GM21447 (cell line): Measurements from ENCODE around the gene CCDC12.
"Not testable (repeated sequence)": the region's sequence is repeated elsewhere in the genome, so short reads cannot be mapped to it uniquely, and the experiment has no call there.

ENCODE experiments used
- ATAC-seq: cut with Tn5 transposase; IDR thresholded peaks from one replicate; pipeline ENCODE4 v1.9.1; 2021; ENCODE audit not compliant: unreplicated experiment

CCDC12 gene

GRCh38 chr3:46982546-46982945 is 6.0 kb upstream of the CCDC12 start:
- no peak for ATAC-seq

DNA sequence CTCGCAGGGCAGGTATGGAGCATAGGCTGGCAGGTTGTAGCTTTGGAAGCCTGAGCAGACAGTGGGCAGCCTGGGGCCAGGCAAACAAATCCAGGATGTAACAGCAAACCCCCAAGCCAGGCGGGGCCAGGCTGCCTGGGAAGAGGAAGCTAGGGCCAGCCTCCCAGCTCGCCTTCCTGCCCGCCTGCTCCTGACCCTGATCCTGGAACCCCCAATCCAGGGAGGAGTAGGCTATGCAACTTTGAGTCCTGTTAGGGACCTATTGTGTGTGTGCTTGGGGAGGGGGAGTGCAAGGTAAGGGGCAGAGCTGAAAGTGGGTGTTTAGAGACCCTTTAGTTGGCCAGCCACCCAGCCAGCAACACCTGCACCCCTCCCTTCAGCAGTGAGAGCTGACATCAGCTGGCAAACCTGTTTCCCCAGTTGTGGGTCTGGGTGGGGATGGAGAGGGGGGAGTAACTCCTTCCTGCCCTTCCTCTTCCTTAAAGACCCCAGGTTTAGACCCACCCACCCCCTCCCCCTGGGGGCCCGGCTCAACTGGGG is 5.5 kb upstream of the CCDC12 start:
- no peak for ATAC-seq

DNA sequence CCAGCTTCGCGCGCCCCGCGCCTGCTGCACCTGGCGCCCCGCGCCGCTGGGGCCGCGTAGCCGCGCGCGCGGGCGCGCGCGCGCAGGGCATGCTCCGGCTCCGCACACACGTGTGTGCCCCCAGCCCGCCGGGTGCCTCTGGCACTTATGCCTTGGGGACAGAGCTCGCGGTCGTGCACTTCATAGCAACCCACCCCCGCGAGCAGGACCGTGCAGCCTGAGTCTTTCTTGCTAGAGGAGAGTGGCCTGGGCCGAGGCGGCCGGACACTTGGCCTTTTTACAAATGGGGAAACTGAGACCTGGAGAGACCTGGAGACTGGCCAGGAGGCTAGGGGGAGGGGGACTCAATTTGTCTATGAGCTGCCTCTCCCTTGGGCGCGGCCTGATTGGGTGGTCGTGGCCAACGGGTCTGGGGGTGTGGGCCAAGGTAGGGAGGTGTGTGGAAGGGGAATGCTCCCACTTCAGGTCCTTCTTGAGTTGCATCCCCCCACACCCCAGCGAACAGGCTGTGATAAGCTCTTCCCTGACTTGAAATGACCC is 3.5 kb upstream of the CCDC12 start:
- ATAC-seq: peak; percentile 1

GRCh38 chr3:46978985-46979944 is 2.7 kb upstream of the CCDC12 start, which contains the start of gene NBEAL2:
NBEAL2 (plus strand) TSS chr3:46979666; CDS start chr3:46979862, 196 bp downstream.
- peak; percentile 68 for ATAC-seq

GRCh38 chr3:46978381-46978780 is 1.8 kb upstream of the CCDC12 start:
- ATAC-seq: no peak

GRCh38 chr3:46977811-46978195 is 1.3 kb upstream of the CCDC12 start:
- no peak for ATAC-seq

DNA sequence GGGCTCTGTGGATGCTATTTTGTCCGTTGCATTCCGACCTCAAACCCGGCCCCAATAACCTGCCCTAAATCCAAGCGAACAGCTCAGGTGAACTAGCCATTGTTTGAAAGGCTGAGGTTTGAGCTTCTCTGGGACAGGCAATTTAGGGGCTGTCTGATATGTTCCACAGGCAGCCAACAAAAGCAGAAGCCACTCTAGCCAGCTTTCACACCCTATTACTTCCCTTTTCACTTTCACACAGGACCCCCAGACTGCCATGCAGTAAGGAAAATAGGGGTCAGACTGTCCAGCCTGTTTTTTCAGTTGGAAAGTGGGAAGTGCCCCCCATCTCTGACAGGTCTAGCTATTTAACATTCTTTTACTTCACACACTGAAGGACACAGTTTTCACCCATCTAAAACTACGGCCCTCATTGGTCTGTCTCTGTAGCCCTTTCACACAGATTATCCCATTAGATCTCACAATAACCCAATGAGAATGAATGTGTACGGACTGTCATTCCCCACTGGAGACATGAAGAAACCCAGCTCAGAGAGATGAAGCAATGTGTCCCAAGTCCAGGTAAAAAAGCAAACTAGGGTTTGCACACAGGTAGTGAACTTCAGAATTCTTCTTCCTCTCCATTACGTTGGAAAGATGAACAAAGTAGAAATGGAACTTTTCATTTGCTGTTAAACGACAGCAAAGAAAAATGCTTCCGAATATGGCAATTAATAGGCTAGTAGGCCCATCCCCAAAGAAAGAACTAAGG is 1.9 kb downstream of the CCDC12 start:
- ATAC-seq: no peak

- ATAC-seq: no peak
These were observed 4.1 kb downstream of the CCDC12 start for GRCh38 chr3:46972396-46972795.

DNA sequence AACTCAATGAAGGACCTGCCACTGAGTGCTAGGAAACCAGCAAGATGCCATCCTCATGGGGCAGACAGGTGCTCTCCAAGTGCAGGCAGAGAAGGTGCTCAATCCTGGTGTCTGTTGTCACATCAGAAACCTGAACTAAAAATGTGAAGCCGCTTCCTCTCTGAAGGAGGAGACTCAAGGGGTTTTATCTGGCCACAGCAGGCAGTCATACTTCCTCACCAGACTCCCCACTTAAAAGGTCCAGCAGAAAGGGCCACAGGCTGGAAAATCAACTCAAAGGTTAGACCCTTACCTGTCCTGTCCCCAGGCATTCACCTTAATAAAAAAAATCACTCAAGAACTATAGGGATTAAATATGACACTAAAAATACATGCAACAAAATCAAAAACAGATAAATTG is 4.8 kb downstream of the CCDC12 start:
- no peak for ATAC-seq

GRCh38 chr3:46971151-46971550 is 5.4 kb downstream of the CCDC12 start:
- no peak for ATAC-seq

DNA sequence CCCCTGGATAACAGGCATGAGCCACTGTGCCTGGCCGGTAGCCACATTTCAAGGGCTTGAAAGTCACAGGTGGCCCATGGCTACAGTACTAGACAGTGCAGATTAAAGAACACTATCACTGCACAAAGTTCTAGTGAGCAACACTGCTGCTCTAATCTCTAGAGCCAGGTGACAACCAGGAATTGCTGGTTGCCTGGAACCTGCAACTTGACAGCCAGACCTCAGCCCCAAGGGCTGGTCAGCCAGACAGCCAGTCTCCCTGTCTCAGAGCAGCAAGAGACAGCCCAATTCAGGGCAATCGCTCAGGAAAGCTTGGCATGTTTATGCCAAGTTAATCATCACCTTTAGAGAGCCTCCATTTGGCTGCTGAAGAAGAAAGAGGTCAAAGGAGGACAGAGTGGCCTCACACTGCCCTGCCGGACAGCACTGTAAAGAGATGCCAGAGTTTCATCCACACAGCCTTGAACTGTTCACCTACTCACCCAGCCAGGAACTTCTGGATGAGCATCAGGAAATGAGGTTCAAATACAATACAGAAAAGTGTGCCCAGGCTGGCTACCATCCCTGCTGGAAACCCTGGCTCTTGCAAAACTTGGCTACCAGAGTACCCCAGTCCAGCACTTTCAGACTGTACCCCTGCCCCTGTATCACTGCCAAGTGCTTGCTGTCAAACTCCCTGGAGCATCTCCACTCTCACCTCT is 6.0 kb downstream of the CCDC12 start:
- no peak for ATAC-seq

DNA sequence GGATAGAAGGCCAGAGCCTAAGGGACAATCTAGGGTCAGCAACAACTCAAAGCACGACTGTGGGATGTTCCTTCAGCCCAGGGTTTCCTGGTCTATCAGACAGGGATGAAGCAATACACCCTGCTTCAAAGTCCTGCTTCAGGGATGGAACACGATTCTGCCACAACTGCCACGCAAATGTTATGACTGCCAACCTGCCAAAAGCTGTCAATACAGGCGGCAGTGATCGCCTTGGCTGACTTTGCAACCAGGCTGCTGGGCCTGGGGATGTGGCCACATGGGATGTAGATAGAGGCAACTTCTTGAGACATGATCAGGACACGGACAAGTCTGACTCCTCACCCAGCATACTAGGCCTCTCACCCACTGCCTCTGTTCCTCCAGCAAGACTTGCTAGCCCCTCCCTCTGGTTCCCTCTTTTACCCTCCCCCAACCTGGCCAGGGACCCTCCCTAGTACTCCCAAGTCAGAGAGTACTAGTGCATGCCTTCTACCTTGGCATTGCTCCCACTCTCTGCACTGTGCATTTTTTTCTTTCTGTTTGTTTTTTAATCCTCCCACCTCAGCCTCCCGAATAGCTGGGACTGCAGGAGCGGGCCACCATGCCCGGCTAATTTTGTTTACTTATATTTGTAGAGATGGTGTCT is 7.6 kb downstream of the CCDC12 start:
- ATAC-seq: no peak

- ATAC-seq: no peak
These were observed 9.7 kb downstream of the CCDC12 start for GRCh38 chr3:46966811-46967210.

DNA sequence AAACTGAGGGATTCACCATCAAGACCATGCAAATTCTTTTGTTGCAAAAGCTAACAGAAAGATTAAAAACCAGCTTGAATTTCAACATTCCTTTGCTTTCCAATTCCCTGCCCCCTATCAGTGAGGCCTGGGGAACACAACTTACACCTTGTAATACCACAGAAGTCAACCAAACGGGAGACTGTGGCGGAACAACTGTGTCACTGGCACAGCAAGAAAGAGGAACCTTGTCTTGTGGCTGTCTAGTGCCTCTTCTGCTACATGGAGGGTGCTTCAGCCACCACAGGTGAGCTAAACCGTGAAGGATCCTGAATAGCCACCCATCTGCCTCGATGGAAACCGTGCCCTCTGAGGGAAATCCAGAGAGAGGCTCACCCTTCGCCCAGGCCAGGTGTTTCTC is 11.4 kb downstream of the CCDC12 start:
- ATAC-seq: no peak

- ATAC-seq: not testable (repeated sequence)
These were observed 12.4 kb downstream of the CCDC12 start for GRCh38 chr3:46964038-46964590.

GRCh38 chr3:46962990-46963389 is 13.6 kb downstream of the CCDC12 start:
- no peak for ATAC-seq

DNA sequence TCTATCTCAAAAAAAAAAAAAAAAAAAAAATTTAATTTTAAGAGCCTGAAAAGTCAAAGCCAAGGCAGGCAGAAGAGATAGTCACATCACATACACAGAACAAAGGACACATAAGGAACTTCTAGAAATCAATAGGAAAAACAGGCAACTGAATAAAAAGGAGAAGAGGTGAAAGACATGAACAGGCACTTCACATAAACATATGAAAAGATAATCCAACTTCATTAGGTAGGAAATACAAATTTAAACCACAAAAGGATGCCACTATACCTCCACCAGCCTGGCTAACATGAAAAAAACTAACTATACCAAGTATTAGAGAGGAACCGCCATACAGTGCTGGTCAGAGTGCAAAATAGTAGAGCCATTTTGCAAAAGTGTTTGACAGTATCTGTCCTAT is 14.1 kb downstream of the CCDC12 start:
- ATAC-seq: no peak

- ATAC-seq: no peak
These were observed 15.7 kb downstream of the CCDC12 start for GRCh38 chr3:46960835-46961234.

DNA sequence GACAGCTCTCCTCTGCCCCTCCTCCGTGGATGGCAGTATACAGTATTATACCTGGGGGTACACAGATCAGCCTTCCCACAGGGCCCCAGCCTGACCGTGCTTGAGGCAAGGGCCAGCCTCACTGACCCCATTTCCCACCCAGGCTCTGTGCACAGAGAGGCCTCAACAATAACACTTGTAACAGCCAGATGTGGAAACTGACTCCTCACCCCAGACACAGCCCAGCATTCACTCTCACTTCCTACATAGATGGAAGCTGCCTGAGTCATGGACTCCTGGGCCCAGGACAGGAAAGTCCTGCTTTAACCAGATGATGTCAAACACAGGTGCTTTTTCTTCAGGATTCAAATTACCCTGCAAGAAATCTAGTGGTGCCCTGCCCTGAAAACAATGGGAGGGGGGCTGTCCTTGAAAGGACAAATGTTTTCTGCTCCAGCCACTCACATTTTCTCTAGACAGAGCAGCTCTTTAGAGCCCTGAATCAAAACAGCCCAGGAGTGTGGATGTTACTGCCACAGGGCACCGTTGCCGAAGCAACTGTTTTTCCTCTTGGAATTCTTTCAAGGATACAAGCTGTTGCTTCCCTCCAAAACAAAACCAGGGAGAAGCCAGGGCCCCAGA is 16.4 kb downstream of the CCDC12 start:
- no peak for ATAC-seq

- ATAC-seq: no peak
These were observed 17.4 kb downstream of the CCDC12 start for GRCh38 chr3:46959161-46959511.
